T-cell (primary cell): ENCODE data around the gene DMXL2. TPM values are rescaled to one million over a fixed set of nuclear protein-coding genes. Genes with fewer than 3 reads are reported as not detected.

ENCODE experiments used
- ATAC-seq, 4 experiments: fragments of 200-7000 bp in 3 of 4; fragments of 150-1000 bp in 1 of 4; cut with Tn5 transposase; replicated peaks in 1 of 4; 1 replicate in 3 of 4; 2 replicates in 1 of 4; pipeline ENCODE4 v1.10.0; 2021; ENCODE audit warnings: moderate library complexity in 3 of 4, mild to moderate bottlenecking in 2 of 4, moderate number of reproducible peaks in 1 of 4
- CTCF ChIA-PET, 2 donors: fragments of 300-600 bp; sonication (Branson Sonifier 250); formaldehyde crosslinking; loops; one replicate each; lab custom pipeline; 2022; ENCODE audit warnings: antibody characterized with exemption in 2 of 2; lab: Charles Lee
- POLR2A ChIA-PET, 2 donors: fragments of 300-600 bp; sonication (Branson Sonifier 250); formaldehyde crosslinking; loops; one replicate each; lab custom pipeline; 2022; ENCODE audit warnings: antibody characterized with exemption in 2 of 2; lab: Charles Lee
- DNase-seq, 35 experiments: peaks; one replicate each; pipeline versions ENCODE4 v3.0.0 to v3.0.0-alpha.2; 2013 to 2023
- H3K27ac ChIP-seq: one replicate; pipeline ENCODE4 v1.5.1; 2013; ENCODE audit warnings: low read length
- H3K27me3 ChIP-seq, 2 experiments: replicated peaks in 1 of 2; 1 replicate in 1 of 2; 2 replicates in 1 of 2; pipeline versions ENCODE4 v1.6.1 to v1.7.0; 2013; ENCODE audit warnings: low read length in 1 of 2, mixed read lengths in 1 of 2; ENCODE audit not compliant: control insufficient read depth in 2 of 2, insufficient read depth in 2 of 2; ENCODE audit errors: extremely low read depth in 1 of 2
- H3K36me3 ChIP-seq, 2 donors: 1 replicate in 1 of 2; 2 replicates in 1 of 2; pipeline versions ENCODE4 v1.6.1 to v1.7.0; 2013; ENCODE audit warnings: low read length in 1 of 2; ENCODE audit not compliant: control insufficient read depth in 2 of 2, insufficient read depth in 1 of 2; ENCODE audit errors: extremely low read depth in 1 of 2
- H3K4me1 ChIP-seq, 2 experiments: 1 replicate in 1 of 2; 2 replicates in 1 of 2; pipeline versions ENCODE4 v1.6.1 to v1.7.0; 2013; ENCODE audit warnings: low read length in 2 of 2, mixed read lengths in 1 of 2; ENCODE audit not compliant: insufficient read depth in 2 of 2, control insufficient read depth in 1 of 2; ENCODE audit errors: extremely low read depth in 1 of 2
- H3K4me3 ChIP-seq, 2 donors: 1 replicate in 1 of 2; 2 replicates in 1 of 2; pipeline versions ENCODE4 v1.5.1 to v1.7.0; 2013; ENCODE audit warnings: mild to moderate bottlenecking in 2 of 2, low read length in 1 of 2, moderate library complexity in 1 of 2; ENCODE audit not compliant: control insufficient read depth in 1 of 2; ENCODE audit errors: extremely low read depth in 1 of 2
- H3K9me3 ChIP-seq: 2 replicates; pipeline ENCODE4 v1.7.0; 2013
- H3K27ac Mint-ChIP-seq, 2 donors: one replicate each; pipeline ENCODE4 v1.8.0; 2020 to 2021; ENCODE audit warnings: mild to moderate bottlenecking in 2 of 2, mixed read lengths in 2 of 2
- H3K27me3 Mint-ChIP-seq, 2 donors: one replicate each; pipeline ENCODE4 v1.8.0; 2021 to 2022; ENCODE audit warnings: mixed read lengths in 2 of 2
- H3K36me3 Mint-ChIP-seq: one replicate; pipeline ENCODE4 v1.8.0; 2021; ENCODE audit warnings: mixed read lengths
- H3K4me1 Mint-ChIP-seq, 3 donors: one replicate each; pipeline ENCODE4 v1.8.0; 2020 to 2022; ENCODE audit warnings: mixed read lengths in 3 of 3, mild to moderate bottlenecking in 1 of 3
- H3K4me3 Mint-ChIP-seq, 3 donors: one replicate each; pipeline ENCODE4 v1.8.0; 2020 to 2022; ENCODE audit warnings: mild to moderate bottlenecking in 3 of 3, mixed read lengths in 3 of 3, moderate library complexity in 3 of 3
- H3K9me3 Mint-ChIP-seq, 3 donors: one replicate each; pipeline ENCODE4 v1.8.0; 2020 to 2022; ENCODE audit warnings: mixed read lengths in 3 of 3
- WGBS: methylation state at CpG from one replicate; pipeline ENCODE4 v1.1.5; 2013; ENCODE audit warnings: missing lambda C conversion rate; ENCODE audit not compliant: insufficient coverage; 5-methylcytosine and 5-hydroxymethylcytosine counted together
- total RNA-seq, 35 experiments: library from RNA in 6 of 35; stranded (reverse) in 6 of 35; fragments of 120-200 nt in 1 of 35; gene quantifications; one replicate each; pipeline versions ENCODE4 v1.2.1 to v1.2.4 and lab custom pipeline; 2013 to 2026

DMXL2 gene
- total RNA-seq, 5 donors from 2014 or later (not counting 1 experiment from before 2014, with no cell fraction given) = 3.2 to 6.1 (median 4.6) TPM

DNA sequence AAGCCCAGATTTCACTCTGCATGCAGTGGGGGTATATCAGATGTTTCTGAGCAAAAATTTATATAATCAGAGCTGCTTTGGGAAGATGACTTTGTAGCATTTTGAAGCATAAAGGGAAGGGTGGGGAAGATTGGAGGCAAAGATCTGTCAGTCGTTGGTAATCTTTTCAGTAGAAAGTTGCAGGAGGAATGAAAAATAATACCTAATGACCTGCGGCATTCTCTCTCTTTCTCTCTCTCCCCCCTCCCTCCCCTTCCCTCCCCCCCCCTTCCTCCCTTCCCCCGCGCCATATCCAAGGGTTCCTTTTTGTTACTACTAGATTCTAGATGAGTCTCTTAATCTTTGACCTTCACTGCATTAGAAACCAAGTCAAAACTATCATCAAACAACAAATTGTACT, 1.5 kb upstream of the DMXL2 start:
- Histone ChIP-seq H3K27me3 (peaks cover 0 to 7% of the 10 kb centered on the region in 2 experiments), H3K4me1 (peaks cover 8 to 15% of the 10 kb centered on the region in 2 experiments), H3K9me3 (no peaks in the 10 kb centered on the region), H3K36me3 (no peaks in the 10 kb centered on the region), H3K4me3 (no peak overlapping the region), H3K27ac (no peak overlapping the region)
- WGBS = no CpG with 5 or more reads among the region's 4 CpGs
- no peak for ATAC-seq
- DNase-seq = no peak
- peaks cover 17 to 20% (median 18%) of the 10 kb centered on the region in 3 donors for H3K4me1 Mint-ChIP-seq
- H3K36me3 Mint-ChIP-seq = no peaks in the 10 kb centered on the region
- no peaks in the 10 kb centered on the region for H3K9me3 Mint-ChIP-seq
- H3K4me3 Mint-ChIP-seq = peak overlapping the region in 2 of 3 donors; percentile 38 to 85
- H3K27ac Mint-ChIP-seq = no peak overlapping the region
- CTCF ChIA-PET = interaction anchor here in 1 of 2 donors (1.7 kb wide), 1 partner anchor 152 kb away, joined by 5 read pairs; no protein-coding TSS in a partner anchor
- POLR2A ChIA-PET = interaction anchor here in 1 of 2 donors (1.2 kb wide), 1 partner anchor 276 kb away, joined by 3 read pairs; no protein-coding TSS in a partner anchor
- peaks cover 16% of the 10 kb centered on the region in 2 donors for H3K27me3 Mint-ChIP-seq

DNA sequence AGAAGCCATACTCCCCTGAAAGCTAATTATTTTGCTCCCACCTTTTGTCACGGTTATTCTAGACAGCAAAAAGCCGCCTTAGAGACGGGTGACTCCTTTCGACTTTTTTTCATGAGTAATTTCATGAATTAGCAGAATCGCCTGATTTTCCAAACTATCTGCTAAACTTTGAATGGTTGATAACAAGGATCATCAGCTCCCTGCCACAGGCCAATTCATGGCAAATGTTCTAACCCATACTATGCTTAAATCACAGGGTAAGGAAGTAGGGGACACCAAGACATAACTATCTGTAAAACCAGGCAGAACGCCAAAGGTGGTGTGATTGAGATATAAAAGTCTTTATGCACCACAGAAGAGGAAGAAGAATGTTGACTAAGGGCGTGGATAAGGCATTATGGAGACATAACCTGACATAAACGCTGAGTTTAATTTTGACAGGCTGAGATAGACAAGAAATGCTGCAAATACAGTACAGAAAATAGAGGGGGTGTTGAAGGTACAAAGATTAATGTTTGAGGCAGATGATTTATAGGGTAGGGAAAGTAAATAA, 891 bp upstream of the DMXL2 start:
- no peak overlapping the region for H3K27ac ChIP-seq
- ChIA-PET POLR2A (interaction anchor here in 1 of 2 donors (1.2 kb wide), 1 partner anchor 277 kb away, joined by 3 read pairs; no protein-coding TSS in a partner anchor), CTCF (interaction anchor here in 1 of 2 donors (1.7 kb wide), 1 partner anchor 153 kb away, joined by 5 read pairs; no protein-coding TSS in a partner anchor)
- H3K4me3 ChIP-seq = peak overlapping the region; percentile 80 to 94
- H3K36me3 Mint-ChIP-seq = no peaks in the 10 kb centered on the region
- no peaks in the 10 kb centered on the region for H3K9me3 Mint-ChIP-seq
- H3K27me3 Mint-ChIP-seq = peaks cover 15 to 16% of the 10 kb centered on the region in 2 donors
- peaks cover 8 to 15% of the 10 kb centered on the region in 2 experiments for H3K4me1 ChIP-seq
- no peak overlapping the region for H3K27ac Mint-ChIP-seq
- H3K27me3 ChIP-seq = peaks cover 0 to 7% of the 10 kb centered on the region in 2 experiments
- H3K9me3 ChIP-seq = no peaks in the 10 kb centered on the region
- H3K36me3 ChIP-seq = no peaks in the 10 kb centered on the region
- peak in 1 of 35 experiments; percentile 4 for DNase-seq
- H3K4me1 Mint-ChIP-seq = peaks cover 17 to 20% (median 18%) of the 10 kb centered on the region in 3 donors
- H3K4me3 Mint-ChIP-seq = peak overlapping the region; percentile 82 to 85 (median 83)
- WGBS = 60% methylated on average over 2 of the region's 8 CpGs
- no peak for ATAC-seq

DNA sequence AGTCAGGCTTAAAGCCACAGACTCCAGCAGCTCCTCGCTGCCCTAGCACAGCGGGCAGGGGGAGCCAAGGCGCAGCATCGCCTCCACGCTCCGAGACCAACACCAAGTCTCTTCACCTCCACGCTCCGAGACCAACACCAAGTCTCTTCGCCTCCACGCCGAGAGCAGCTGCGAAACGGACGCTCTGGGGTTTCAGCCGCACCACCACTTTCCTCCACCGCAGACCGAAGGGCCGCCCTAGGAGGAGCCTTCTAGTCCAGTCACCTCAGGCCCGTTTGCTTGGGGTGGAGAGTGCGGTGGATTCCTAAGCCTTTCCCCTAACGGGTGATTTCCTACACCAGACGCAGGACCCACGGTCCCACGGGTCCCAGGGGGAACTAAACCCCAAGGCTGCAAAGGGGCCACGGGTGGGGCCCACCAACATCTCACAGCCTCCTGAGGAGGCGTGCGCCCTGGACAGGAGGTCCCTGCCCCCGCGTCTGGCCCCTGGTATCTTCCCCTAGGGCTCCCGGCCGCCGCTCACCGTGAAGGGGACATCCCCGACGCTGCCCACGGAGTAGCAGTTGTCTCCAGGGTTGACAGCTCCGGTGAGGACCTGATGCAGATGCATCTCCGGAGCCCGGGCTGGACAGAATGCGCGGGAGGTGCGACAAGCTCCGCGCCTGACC, 501 bp downstream of the DMXL2 start:
- peak; percentile 40 to 57 (median 55) for ATAC-seq
- Histone ChIP-seq H3K9me3 (no peaks in the 10 kb centered on the region), H3K4me1 (peaks cover 8 to 15% of the 10 kb centered on the region in 2 experiments), H3K27me3 (peaks cover 0 to 7% of the 10 kb centered on the region in 2 experiments), H3K36me3 (no peaks in the 10 kb centered on the region), H3K4me3 (peak overlapping the region; percentile 80 to 94), H3K27ac (peak overlapping the region; percentile 24)
- H3K36me3 Mint-ChIP-seq = no peaks in the 10 kb centered on the region
- H3K27ac Mint-ChIP-seq = peak overlapping the region; percentile 32 to 77
- H3K4me1 Mint-ChIP-seq = peaks cover 17 to 20% (median 18%) of the 10 kb centered on the region in 3 donors
- H3K4me3 Mint-ChIP-seq = peak overlapping the region; percentile 82 to 85 (median 83)
- ChIA-PET POLR2A (interaction anchor here in 1 of 2 donors (0.6 kb wide), 1 partner anchor 85 kb away, joined by 4 read pairs; no protein-coding TSS in a partner anchor), CTCF (interaction anchor here in 1 of 2 donors (1.7 kb wide), 1 partner anchor 154 kb away, joined by 5 read pairs; no protein-coding TSS in a partner anchor)
- WGBS = 2% methylated on average over 32 of the region's 44 CpGs
- peak in 27 of 35 experiments; percentile 0 to 39 (median 6) for DNase-seq
- H3K27me3 Mint-ChIP-seq = peaks cover 7% of the 10 kb centered on the region in 2 donors
- H3K9me3 Mint-ChIP-seq = no peaks in the 10 kb centered on the region

- ChIA-PET POLR2A (interaction anchor here in 1 of 2 donors (0.7 kb wide), 1 partner anchor 1019 kb away, joined by 3 read pairs; no protein-coding TSS in a partner anchor), CTCF (no interaction called here)
- Histone ChIP-seq H3K4me1 (peaks cover 8 to 15% of the 10 kb centered on the region in 2 experiments), H3K27ac (no peak overlapping the region), H3K27me3 (peaks cover 0 to 7% of the 10 kb centered on the region in 2 experiments), H3K9me3 (no peaks in the 10 kb centered on the region), H3K36me3 (no peaks in the 10 kb centered on the region), H3K4me3 (no peak overlapping the region)
- H3K27me3 Mint-ChIP-seq = peaks cover 5% of the 10 kb centered on the region in 2 donors
- no peaks in the 10 kb centered on the region for H3K9me3 Mint-ChIP-seq
- DNase-seq (no peak), ATAC-seq (no peak)
- H3K4me1 Mint-ChIP-seq = peaks cover 17 to 20% (median 18%) of the 10 kb centered on the region in 3 donors
- H3K36me3 Mint-ChIP-seq = no peaks in the 10 kb centered on the region
- WGBS = 67% methylated on average over 1 of the region's 6 CpGs
- H3K4me3 Mint-ChIP-seq = peak overlapping the region; percentile 82 to 85 (median 83)
- H3K27ac Mint-ChIP-seq = peak overlapping the region; percentile 32 to 77
Measured at GRCh38 chr15:51621155-51621765, 1.3 kb downstream of the DMXL2 start.

DNA sequence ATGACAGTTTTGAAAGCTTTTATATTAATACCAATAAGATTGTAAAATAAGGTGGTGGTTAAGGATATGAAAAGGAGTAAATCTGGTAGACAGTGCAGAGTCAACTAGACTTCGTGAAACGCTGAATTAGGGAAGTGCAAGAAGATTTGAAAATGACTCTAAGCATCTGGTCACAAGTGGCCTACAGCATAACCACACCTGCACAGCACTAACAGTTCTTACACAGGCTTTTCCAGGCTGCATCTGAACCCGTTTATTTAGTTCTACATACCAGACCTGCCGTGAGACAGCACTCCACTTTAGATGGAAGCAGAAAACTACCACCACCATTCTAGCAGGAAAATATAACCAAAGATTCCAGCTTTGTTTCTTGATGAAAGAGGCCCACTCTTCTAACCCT, 1.9 kb downstream of the DMXL2 start:
- Histone ChIP-seq H3K36me3 (no peaks in the 10 kb centered on the region), H3K9me3 (no peaks in the 10 kb centered on the region), H3K4me1 (peaks cover 8 to 15% of the 10 kb centered on the region in 2 experiments), H3K4me3 (no peak overlapping the region), H3K27me3 (peaks cover 0 to 7% of the 10 kb centered on the region in 2 experiments), H3K27ac (no peak overlapping the region)
- 93% methylated on average over 4 of the region's 4 CpGs for WGBS
- ATAC-seq (no peak), DNase-seq (no peak)
- CTCF ChIA-PET = no interaction called here
- no peaks in the 10 kb centered on the region for H3K9me3 Mint-ChIP-seq
- POLR2A ChIA-PET = no interaction called here
- peaks cover 17 to 20% (median 18%) of the 10 kb centered on the region in 3 donors for H3K4me1 Mint-ChIP-seq
- no peak overlapping the region for H3K27ac Mint-ChIP-seq
- peaks cover 2 to 5% of the 10 kb centered on the region in 2 donors for H3K27me3 Mint-ChIP-seq
- H3K36me3 Mint-ChIP-seq = no peaks in the 10 kb centered on the region
- peak overlapping the region in 1 of 3 donors; percentile 3 for H3K4me3 Mint-ChIP-seq

DNA sequence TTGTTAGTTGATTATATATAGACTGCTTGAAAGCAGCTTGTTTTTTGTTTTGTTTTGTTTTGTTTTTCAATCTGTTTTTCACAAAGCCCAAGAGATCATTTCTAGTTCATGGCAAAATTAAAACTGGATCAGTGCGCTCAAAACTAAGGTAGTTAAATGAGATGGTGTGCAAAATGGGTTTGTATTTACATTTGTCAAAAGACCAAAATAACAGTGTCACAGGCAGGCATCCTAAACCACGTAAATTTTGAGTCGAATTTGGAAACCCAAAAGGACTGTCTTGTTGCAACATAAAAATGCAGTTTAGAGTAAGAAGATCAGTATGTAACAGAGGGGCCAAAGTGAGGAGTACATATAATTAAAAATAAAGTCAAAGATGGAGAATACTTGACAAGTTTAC, 2.4 kb downstream of the DMXL2 start:
- H3K27me3 ChIP-seq = peaks cover 0 to 7% of the 10 kb centered on the region in 2 experiments
- DNase-seq = no peak
- Mint-ChIP-seq H3K4me3 (peak overlapping the region in 1 of 3 donors; percentile 3), H3K4me1 (peaks cover 17 to 20% (median 18%) of the 10 kb centered on the region in 3 donors), H3K27ac (peak overlapping the region in 1 of 2 donors; percentile 0), H3K36me3 (no peaks in the 10 kb centered on the region), H3K9me3 (no peaks in the 10 kb centered on the region), H3K27me3 (peaks cover 0 to 5% of the 10 kb centered on the region in 2 donors)
- POLR2A ChIA-PET = no interaction called here
- H3K4me1 ChIP-seq = peaks cover 8 to 15% of the 10 kb centered on the region in 2 experiments
- no peaks in the 10 kb centered on the region for H3K9me3 ChIP-seq
- H3K27ac ChIP-seq = no peak overlapping the region
- no peak overlapping the region for H3K4me3 ChIP-seq
- ATAC-seq = no peak
- no peaks in the 10 kb centered on the region for H3K36me3 ChIP-seq
- CTCF ChIA-PET = no interaction called here
- 100% methylated on average over 1 of the region's 3 CpGs for WGBS
